IMR-90 (cell line): Measurements from ENCODE around the gene RTRAF. TPM values are rescaled to one million over a fixed set of nuclear protein-coding genes. Genes with fewer than 3 reads are reported as not detected.

Experiments used
- ATAC-seq: fragments of 200-7000 bp; cut with Tn5 transposase; 2 replicates; pipeline ENCODE4 v1.9.1; 2020; ENCODE audit warnings: low read depth, mild to moderate bottlenecking, moderate library complexity
- BruUV-seq: library from RNA; stranded (reverse); fragments of 400-500 nt; replicated peaks from 2 replicates; lab custom pipeline; 2021; lab: Mats Ljungman, UMichigan
- CTCF ChIA-PET: fragments of 300-600 bp; formaldehyde crosslinking; extraction: SDS; loops from one replicate; lab custom pipeline; 2021; ENCODE audit warnings: antibody characterized with exemption; lab: Yijun Ruan, JAX
- POLR2A ChIA-PET: fragments of 300-600 bp; sonication (Branson Sonifier 250); formaldehyde crosslinking; loops from one replicate; lab custom pipeline; 2022; ENCODE audit warnings: antibody characterized with exemption; ENCODE audit not compliant: unreplicated experiment; lab: Charles Lee
- DNase-seq: peaks from one replicate; pipeline ENCODE4 v3.0.0; 2013
- H2AFZ ChIP-seq: replicated peaks from 2 replicates; pipeline ENCODE3; 2013; ENCODE audit warnings: low read length, mild to moderate bottlenecking; ENCODE audit not compliant: poor library complexity
- H2AK5ac ChIP-seq: 2 replicates; pipeline ENCODE4 v1.6.1; 2013; ENCODE audit warnings: low read depth, low read length, inconsistent platforms
- H2AK9ac ChIP-seq: replicated peaks from 2 replicates; pipeline ENCODE3; 2013; ENCODE audit warnings: mild to moderate bottlenecking, low read depth, low read length, moderate library complexity; ENCODE audit not compliant: poor library complexity
- H2BK120ac ChIP-seq: 2 replicates; pipeline ENCODE4 v1.6.1; 2013; ENCODE audit warnings: low read depth, low read length, inconsistent platforms
- H2BK15ac ChIP-seq: 3 replicates; pipeline ENCODE4 v1.6.1; 2013; ENCODE audit warnings: low read depth, low read length, inconsistent platforms
- H2BK20ac ChIP-seq: 2 replicates; pipeline ENCODE4 v1.6.1; 2013; ENCODE audit warnings: low read depth, mild to moderate bottlenecking, inconsistent platforms, low read length, moderate library complexity
- H2BK5ac ChIP-seq: 2 replicates; pipeline ENCODE4 v1.6.1; 2013; ENCODE audit warnings: mild to moderate bottlenecking, low read depth, low read length, inconsistent platforms; ENCODE audit not compliant: poor library complexity, severe bottlenecking
- H3K14ac ChIP-seq: replicated peaks from 2 replicates; pipeline ENCODE4 v1.6.1; 2013; ENCODE audit warnings: low read depth, low read length, inconsistent platforms
- H3K18ac ChIP-seq: 2 replicates; pipeline ENCODE4 v1.6.1; 2013; ENCODE audit warnings: low read depth, low read length, control low read depth
- H3K23ac ChIP-seq: 2 replicates; pipeline ENCODE4 v1.6.1; 2013; ENCODE audit warnings: low read depth, low read length, inconsistent platforms
- H3K27ac ChIP-seq: 2 replicates; pipeline ENCODE4 v1.5.1; 2013; ENCODE audit warnings: mild to moderate bottlenecking, control low read depth, low read length; ENCODE audit not compliant: insufficient read depth
- H3K27me3 ChIP-seq: 2 replicates; pipeline ENCODE4 v1.6.1; 2013; ENCODE audit warnings: low read length; ENCODE audit not compliant: control insufficient read depth, insufficient read depth
- H3K36me3 ChIP-seq: 2 replicates; pipeline ENCODE4 v1.6.1; 2013; ENCODE audit warnings: low read length, mixed read lengths; ENCODE audit not compliant: control insufficient read depth, insufficient read depth
- H3K4ac ChIP-seq: 2 replicates; pipeline ENCODE4 v1.6.1; 2013; ENCODE audit warnings: low read depth, low read length, inconsistent platforms
- H3K4me1 ChIP-seq: 2 replicates; pipeline ENCODE4 v1.6.1; 2013; ENCODE audit warnings: low read length, mixed read lengths; ENCODE audit not compliant: control insufficient read depth, insufficient read depth
- H3K4me2 ChIP-seq: 2 replicates; pipeline ENCODE4 v1.6.1; 2013; ENCODE audit warnings: low read depth, mild to moderate bottlenecking, control low read depth, low read length, moderate library complexity
- H3K4me3 ChIP-seq: 2 replicates; pipeline ENCODE4 v1.5.1; 2013; ENCODE audit warnings: low read depth, mild to moderate bottlenecking, control low read depth, low read length, moderate library complexity; ENCODE audit not compliant: insufficient read depth
- H3K56ac ChIP-seq: 2 replicates; pipeline ENCODE4 v1.6.1; 2013; ENCODE audit warnings: low read length, inconsistent platforms; ENCODE audit not compliant: insufficient read depth; ENCODE audit errors: extremely low read depth
- H3K79me1 ChIP-seq, 2 experiments: 2 replicates each; pipeline ENCODE4 v1.6.1; 2013; ENCODE audit warnings: low read length in 2 of 2, inconsistent platforms in 1 of 2, low read depth in 1 of 2
- H3K9ac ChIP-seq: 2 replicates; pipeline ENCODE4 v1.6.1; 2013; ENCODE audit warnings: low read depth, low read length, control low read depth
- H3K9me1 ChIP-seq: 2 replicates; pipeline ENCODE4 v1.6.1; 2013; ENCODE audit warnings: low read length, inconsistent platforms; ENCODE audit not compliant: insufficient read depth
- H3K9me3 ChIP-seq: 2 replicates; pipeline ENCODE4 v1.6.1; 2013; ENCODE audit warnings: low read length; ENCODE audit not compliant: control insufficient read depth, insufficient read depth
- H4K20me1 ChIP-seq: 2 replicates; pipeline ENCODE4 v1.6.1; 2013; ENCODE audit warnings: low read length, inconsistent platforms; ENCODE audit not compliant: insufficient read depth
- H4K5ac ChIP-seq: 2 replicates; pipeline ENCODE4 v1.6.1; 2013; ENCODE audit warnings: mild to moderate bottlenecking, low read depth, low read length, control low read depth
- H4K8ac ChIP-seq, 2 experiments: 2 replicates each; pipeline ENCODE4 v1.6.1; 2013; ENCODE audit warnings: low read depth in 2 of 2, low read length in 2 of 2, control low read depth in 1 of 2, inconsistent platforms in 1 of 2
- H4K91ac ChIP-seq: 2 replicates; pipeline ENCODE4 v1.6.1; 2013; ENCODE audit warnings: low read depth, low read length, inconsistent platforms; ENCODE audit not compliant: insufficient read depth
- BHLHE40 ChIP-seq: fragments of 150-350 bp; IDR thresholded peaks from 2 replicates; pipeline ENCODE4 v1.6.1; 2016; ENCODE audit warnings: mild to moderate bottlenecking, low read depth, low read length
- CEBPB ChIP-seq: IDR thresholded peaks from 2 replicates; pipeline ENCODE4 v1.6.1; 2012; ENCODE audit warnings: low read depth, low read length, improper control_type of control experiment
- CHD1 ChIP-seq: IDR thresholded peaks from 2 replicates; pipeline ENCODE4 v1.6.1; 2012; ENCODE audit warnings: low read depth, low read length, improper control_type of control experiment
- CTCF ChIP-seq: conservative IDR thresholded peaks from 2 replicates; pipeline ENCODE4 v1.5.1; 2012; ENCODE audit warnings: mild to moderate bottlenecking, low read depth, low read length, improper control_type of control experiment
- ELK1 ChIP-seq: fragments of 150-350 bp; IDR thresholded peaks from 2 replicates; pipeline ENCODE4 v1.6.1; 2016; ENCODE audit warnings: low read depth, mild to moderate bottlenecking, low read length, moderate library complexity, borderline replicate concordance
- FOS ChIP-seq: fragments of 150-350 bp; IDR thresholded peaks from 2 replicates; pipeline ENCODE4 v1.6.1; 2016; ENCODE audit warnings: low read depth, low read length
- MAFK ChIP-seq: IDR thresholded peaks from 2 replicates; pipeline ENCODE4 v1.6.1; 2012; ENCODE audit warnings: low read depth, low read length, improper control_type of control experiment
- MAZ ChIP-seq: IDR thresholded peaks from 2 replicates; pipeline ENCODE4 v1.6.1; 2012; ENCODE audit warnings: low read depth, mild to moderate bottlenecking, low read length, improper control_type of control experiment, moderate library complexity, borderline replicate concordance
- POLR2A ChIP-seq: IDR thresholded peaks from 2 replicates; pipeline ENCODE4 v1.6.1; 2012; ENCODE audit warnings: mild to moderate bottlenecking, low read depth, low read length
- RCOR1 ChIP-seq: IDR thresholded peaks from 2 replicates; pipeline ENCODE4 v1.6.1; 2012; ENCODE audit warnings: mild to moderate bottlenecking, low read length, improper control_type of control experiment; ENCODE audit not compliant: insufficient replicate concordance
- RFX5 ChIP-seq: IDR thresholded peaks from 2 replicates; pipeline ENCODE4 v1.8.0; 2012; ENCODE audit warnings: low read depth, mild to moderate bottlenecking, low read length, moderate library complexity
- SMC3 ChIP-seq: fragments of 150-350 bp; IDR thresholded peaks from 2 replicates; pipeline ENCODE4 v1.6.1; 2016; ENCODE audit warnings: low read depth, mild to moderate bottlenecking, antibody characterized with exemption, low read length, moderate library complexity
- WGBS, 2 experiments: methylation state at CpG; one replicate each; pipeline versions ENCODE4 v1.1.5 to v1.1.7; 2013; ENCODE audit warnings: missing lambda C conversion rate in 2 of 2; ENCODE audit not compliant: insufficient read length in 1 of 2; ENCODE audit errors: extremely low coverage in 2 of 2; 5-methylcytosine and 5-hydroxymethylcytosine counted together
- dilution Hi-C: fragments of 300-500 bp; cut with HindIII; formaldehyde crosslinking; loops from one replicate; pipeline ENCODE4 v1.14.3; 2018; ENCODE audit warnings: low sequenced_read_pairs; ENCODE audit not compliant: unreplicated experiment
- in situ Hi-C: fragments of 300-500 bp; cut with MboI; formaldehyde crosslinking; loops from 3 replicates; pipeline ENCODE4 v1.14.3; 2019; ENCODE audit warnings: low sequenced_read_pairs, inconsistent platforms, mixed read lengths
- intact Hi-C: fragments of 100-400 bp; cut with micrococcal nuclease; formaldehyde crosslinking; loops from 2 replicates; pipeline ENCODE4 v1.10.0; 2022
- polyA plus RNA-seq, 3 experiments: library from polyadenylated mRNA; depleted of rRNA; stranded (reverse); fragments of >200 nt; gene quantifications; 2 replicates each; pipeline ENCODE4 v1.2.3, GENCODE V29; 2012; ENCODE audit warnings: low replicate concordance in 1 of 3
- total RNA-seq: library from RNA; depleted of rRNA; stranded (reverse); fragments of >200 nt; gene quantifications from 2 replicates; pipeline ENCODE4 v1.2.3, GENCODE V29; 2012

RTRAF gene
- total and polyA plus RNA-seq, 2 of the 4 experiments (the other 2 are of a cell fraction) = 53.2 to 102 TPM

GRCh38 chr14:52029881-52030280 lies 40.5 kb downstream of the RTRAF start:
- WGBS, 2 experiments = no CpG with 5 or more reads among the region's 1 CpG
- H3K4me1 ChIP-seq = peaks cover 30% of the 10 kb centered on the region

More at GRCh38 chr14:52029881-52030280, 40.5 kb downstream of the RTRAF start:
- Histone ChIP-seq H4K91ac (no peak overlapping the region), H3K9me1 (peaks cover 38% of the 10 kb centered on the region), H2BK20ac (no peak overlapping the region), H3K36me3 (peaks cover 47% of the 10 kb centered on the region), H3K79me1 (peaks cover 29 to 68% of the 10 kb centered on the region in 2 experiments), H2AFZ (no peak overlapping the region), H3K18ac (no peak overlapping the region), H3K4me3 (no peak overlapping the region), H2BK15ac (0 out of 3 replicates have a peak overlapping the region, but pooled peaks have one; percentile 30), H4K5ac (no peak overlapping the region), H3K4me2 (no peak overlapping the region), H2AK9ac (no peak overlapping the region), H3K14ac (no peak overlapping the region), H2BK120ac (no peak overlapping the region), H3K27ac (no peak overlapping the region), H3K56ac (no peak overlapping the region), H2BK5ac (no peak overlapping the region), H4K8ac (no peak overlapping the region), H3K4ac (no peak overlapping the region), H4K20me1 (peaks cover 3% of the 10 kb centered on the region; the same call in 1 of the 2 replicates), H3K27me3 (no peaks in the 10 kb centered on the region), H2AK5ac (no peak overlapping the region), H3K9ac (no peak overlapping the region), H3K23ac (no peak overlapping the region), H3K9me3 (no peaks in the 10 kb centered on the region)
- TF ChIP-seq SMC3 (no peak), RFX5 (no peak), FOS (no peak), BHLHE40 (no peak), MAZ (no peak), CHD1 (no peak), CEBPB (no peak), MAFK (no peak), CTCF (no peak), ELK1 (no peak), POLR2A (no peak), RCOR1 (no peak)
- ATAC-seq = no peak
- no TSS peak for BruUV-seq
- dilution Hi-C loops (no loop called here), in situ Hi-C loops (no loop called here), intact Hi-C loops (no loop called here)
- ChIA-PET CTCF (no interaction called here), POLR2A (no interaction called here)
- DNase-seq = no peak
